Measurements from ENCODE around the gene CERS6.

GRCh38 chr2:168804214-168804613 lies 348.1 kb downstream of the CERS6 start:
- no peak for TF ChIP-seq POLR2A (IDR thresholded peaks at IDR 0.05)
- TF ChIP-seq, protein P1, sequence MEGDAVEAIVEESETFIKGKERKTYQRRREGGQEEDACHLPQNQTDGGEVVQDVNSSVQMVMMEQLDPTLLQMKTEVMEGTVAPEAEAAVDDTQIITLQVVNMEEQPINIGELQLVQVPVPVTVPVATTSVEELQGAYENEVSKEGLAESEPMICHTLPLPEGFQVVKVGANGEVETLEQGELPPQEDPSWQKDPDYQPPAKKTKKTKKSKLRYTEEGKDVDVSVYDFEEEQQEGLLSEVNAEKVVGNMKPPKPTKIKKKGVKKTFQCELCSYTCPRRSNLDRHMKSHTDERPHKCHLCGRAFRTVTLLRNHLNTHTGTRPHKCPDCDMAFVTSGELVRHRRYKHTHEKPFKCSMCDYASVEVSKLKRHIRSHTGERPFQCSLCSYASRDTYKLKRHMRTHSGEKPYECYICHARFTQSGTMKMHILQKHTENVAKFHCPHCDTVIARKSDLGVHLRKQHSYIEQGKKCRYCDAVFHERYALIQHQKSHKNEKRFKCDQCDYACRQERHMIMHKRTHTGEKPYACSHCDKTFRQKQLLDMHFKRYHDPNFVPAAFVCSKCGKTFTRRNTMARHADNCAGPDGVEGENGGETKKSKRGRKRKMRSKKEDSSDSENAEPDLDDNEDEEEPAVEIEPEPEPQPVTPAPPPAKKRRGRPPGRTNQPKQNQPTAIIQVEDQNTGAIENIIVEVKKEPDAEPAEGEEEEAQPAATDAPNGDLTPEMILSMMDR (IDR thresholded peaks at IDR 0.05) = no peak

Measured in esophagus squamous epithelium (tissue), 4 donors.